ENCODE data around the gene IL12RB1.
A peak's percentile ranks its signal among the peaks of the same experiment; 100 is the strongest.
"Not testable (repeated sequence)": the region's sequence is repeated elsewhere in the genome, so short reads cannot be mapped to it uniquely, and the experiment has no call there.

IL12RB1 gene

GRCh38 chr19:18110609-18111232 is 24.0 kb upstream of the IL12RB1 start:
- DNase-seq = no peak

- no peak for DNase-seq
Observed at GRCh38 chr19:18109733-18110608, 23.2 kb upstream of the IL12RB1 start.

GRCh38 chr19:18109341-18109732 is 22.6 kb upstream of the IL12RB1 start:
- DNase-seq = no peak

- DNase-seq = no peak
Observed at GRCh38 chr19:18108897-18109296, 22.2 kb upstream of the IL12RB1 start.

- no peak for DNase-seq
Observed at GRCh38 chr19:18107235-18107634, 20.5 kb upstream of the IL12RB1 start.

GRCh38 chr19:18105259-18105658 is 18.5 kb upstream of the IL12RB1 start:
- DNase-seq = not testable (repeated sequence)

- no peak for DNase-seq
Observed at GRCh38 chr19:18104793-18105131, 18.0 kb upstream of the IL12RB1 start.

GRCh38 chr19:18102916-18103542 is 16.3 kb upstream of the IL12RB1 start:
- no peak for DNase-seq

GRCh38 chr19:18101268-18101667 is 14.5 kb upstream of the IL12RB1 start:
- no peak for DNase-seq

GRCh38 chr19:18100710-18101109 is 14.0 kb upstream of the IL12RB1 start:
- DNase-seq = no peak

GRCh38 chr19:18099623-18099995 is 12.9 kb upstream of the IL12RB1 start:
- no peak for DNase-seq

GRCh38 chr19:18098891-18099622 is 12.3 kb upstream of the IL12RB1 start:
- DNase-seq = no peak

GRCh38 chr19:18097993-18098890 is 11.5 kb upstream of the IL12RB1 start:
- DNase-seq = no peak

GRCh38 chr19:18097217-18097992 is 10.7 kb upstream of the IL12RB1 start, which contains the start of gene MAST3:
Gene MAST3, plus strand, starts transcription at chr19:18097778. Its CDS starts 15 bp downstream, at chr19:18097793.
- peak; percentile 69 for DNase-seq

GRCh38 chr19:18096258-18096657 is 9.5 kb upstream of the IL12RB1 start:
- no peak for DNase-seq

- peak; percentile 27 for DNase-seq
Observed at GRCh38 chr19:18093439-18094161, 6.9 kb upstream of the IL12RB1 start.

- DNase-seq = no peak
Observed at GRCh38 chr19:18091217-18091608, 4.5 kb upstream of the IL12RB1 start.

- no peak for DNase-seq
Observed at GRCh38 chr19:18090545-18091216, 3.9 kb upstream of the IL12RB1 start.

GRCh38 chr19:18089726-18090125 is 3.0 kb upstream of the IL12RB1 start:
- DNase-seq = no peak

GRCh38 chr19:18089096-18089541 is 2.4 kb upstream of the IL12RB1 start:
- DNase-seq = not testable (repeated sequence)

Data from NCI-H226 (cell line).